ENCODE data around the gene GLI2. TPM values are rescaled to one million over a fixed set of nuclear protein-coding genes. Genes with fewer than 3 reads are reported as not detected.

The GLI2 gene
- total and polyA plus RNA-seq, 2 of the 4 experiments (the other 2 are of a cell fraction), result 3.8 to 26.0 TPM

GRCh38 chr2:120745420-120746111 is 9.9 kb downstream of the GLI2 start:
- CTCF ChIA-PET, result no interaction called here
- in situ Hi-C loops (cut with MboI; ENCODE audit: low sequenced_read_pairs), result no loop called here
- no TSS peak for BruUV-seq (replicated peaks)

More at GRCh38 chr2:120745420-120746111, 9.9 kb downstream of the GLI2 start:
- Histone ChIP-seq H2BK15ac (ENCODE audit: low read depth, low read length) (no peak overlapping the region; the same call in 2 of the 3 replicates), H3K27me3 (ENCODE audit: control insufficient read depth, insufficient read depth, low read length) (no peaks in the 10 kb centered on the region), H2BK20ac (ENCODE audit: low read depth, low read length) (no peak overlapping the region), H3K36me3 (ENCODE audit: control insufficient read depth, insufficient read depth, low read length) (no peaks in the 10 kb centered on the region), H3K14ac (replicated peaks; ENCODE audit: low read depth, low read length) (0 out of 2 replicates have a peak overlapping the region, but pooled peaks have one; percentile 11), H2BK5ac (ENCODE audit: low read depth, low read length, poor library complexity, severe bottlenecking) (no peak overlapping the region), H3K56ac (ENCODE audit: extremely low read depth, insufficient read depth, low read length) (no peak overlapping the region), H4K8ac (ENCODE audit: low read depth in 2 of 2, low read length in 2 of 2) (no peak overlapping the region), H3K4me1 (ENCODE audit: control insufficient read depth, insufficient read depth, low read length) (peaks cover 39% of the 10 kb centered on the region), H4K20me1 (ENCODE audit: insufficient read depth, low read length) (peaks cover 88% of the 10 kb centered on the region), H3K4me2 (ENCODE audit: low read depth, low read length) (no peak overlapping the region), H2AK9ac (replicated peaks; ENCODE audit: low read depth, low read length, poor library complexity) (peak overlapping the region; percentile 19), H3K4ac (ENCODE audit: low read depth, low read length) (no peak overlapping the region), H2AK5ac (ENCODE audit: low read depth, low read length) (0 out of 2 replicates have a peak overlapping the region, but pooled peaks have one; percentile 27), H3K23ac (ENCODE audit: low read depth, low read length) (0 out of 2 replicates have a peak overlapping the region, but pooled peaks have one; percentile 19), H3K9me3 (ENCODE audit: control insufficient read depth, insufficient read depth, low read length) (no peaks in the 10 kb centered on the region), H3K79me1 (ENCODE audit: low read depth in 1 of 2, low read length in 2 of 2) (peaks cover 3 to 84% of the 10 kb centered on the region in 2 experiments; a peak in 3 of 4 replicates), H3K9me1 (ENCODE audit: insufficient read depth, low read length) (peaks cover 49% of the 10 kb centered on the region), H3K18ac (ENCODE audit: low read depth, low read length) (no peak overlapping the region), H3K27ac (ENCODE audit: insufficient read depth, low read length) (no peak overlapping the region), H3K9ac (ENCODE audit: low read depth, low read length) (no peak overlapping the region), H3K4me3 (ENCODE audit: insufficient read depth, low read depth, low read length) (no peak overlapping the region), H2BK120ac (ENCODE audit: low read depth, low read length) (no peak overlapping the region), H4K5ac (ENCODE audit: low read depth, low read length) (no peak overlapping the region), H2AFZ (replicated peaks; ENCODE audit: low read length, poor library complexity) (no peak overlapping the region), H4K91ac (ENCODE audit: insufficient read depth, low read depth, low read length) (no peak overlapping the region)
- ATAC-seq (ENCODE audit: low read depth) (no peak), DNase-seq (no peak)
- intact Hi-C loops (cut with micrococcal nuclease), result no loop called here
- POLR2A ChIA-PET (ENCODE audit: unreplicated experiment), result no interaction called here
- TF ChIP-seq USF2 (IDR thresholded peaks at IDR 0.05; ENCODE audit: low read depth, low read length), result no peak
- TF ChIP-seq RFX5 (IDR thresholded peaks at IDR 0.05; ENCODE audit: low read depth, low read length), result no peak
- WGBS, 2 experiments (ENCODE audit: extremely low coverage in 2 of 2, insufficient read length in 1 of 2), result 96% methylated on average over 3 of the region's 6 CpGs; no CpG with 5 or more reads in 1 of the 2 experiments
- dilution Hi-C loops (cut with HindIII; ENCODE audit: low sequenced_read_pairs, unreplicated experiment), result no loop called here

All from IMR-90 (cell line).